Suprapubic skin (tissue), 4 donors: ENCODE data around the gene EEA1. TPM values are rescaled to one million over a fixed set of nuclear protein-coding genes. Genes with fewer than 3 reads are reported as not detected.

Source experiments
- DNase-seq, 2 donors: peaks; one replicate each; pipeline ENCODE4 v3.0.0-alpha.2; 2019; ENCODE audit warnings: low spot score in 2 of 2
- H3K27ac ChIP-seq: fragments of 200-600 bp; sonication (generic); one replicate; pipeline ENCODE4 v1.5.1; 2019
- H3K27me3 ChIP-seq: fragments of 200-600 bp; sonication (generic); one replicate; pipeline ENCODE4 v1.5.1; 2019
- H3K36me3 ChIP-seq: fragments of 200-600 bp; sonication (generic); one replicate; pipeline ENCODE4 v1.5.1; 2019
- H3K4me1 ChIP-seq: fragments of 200-600 bp; sonication (generic); one replicate; pipeline ENCODE4 v1.5.1; 2019
- H3K4me3 ChIP-seq: fragments of 200-600 bp; sonication (generic); one replicate; pipeline ENCODE4 v1.5.1; 2019; ENCODE audit warnings: mild to moderate bottlenecking
- H3K9me3 ChIP-seq: fragments of 200-600 bp; sonication (generic); one replicate; pipeline ENCODE4 v1.5.1; 2019
- EP300 ChIP-seq: sonication (generic); formaldehyde crosslinking; IDR thresholded peaks from one replicate; pipeline ENCODE4 v1.6.1; 2017; ENCODE audit warnings: antibody characterized with exemption
- POLR2A ChIP-seq, 2 donors: fragments of 450-650 bp; IDR thresholded peaks; one replicate each; pipeline ENCODE4 v1.6.1; 2017; ENCODE audit warnings: antibody characterized with exemption in 2 of 2, mild to moderate bottlenecking in 2 of 2, moderate library complexity in 2 of 2
- POLR2AphosphoS5 ChIP-seq, 3 donors: sonication (generic); formaldehyde crosslinking; IDR thresholded peaks; one replicate each; pipeline ENCODE4 v1.6.1; 2017; ENCODE audit warnings: antibody characterized with exemption in 3 of 3
- WGBS: methylation state at CpG from one replicate; pipeline ENCODE4 v1.1.5; 2018; 5-methylcytosine and 5-hydroxymethylcytosine counted together
- total RNA-seq, 4 donors: library from RNA; depleted of rRNA; stranded (reverse); fragments of >200 nt; gene quantifications; one replicate each; pipeline ENCODE4 v1.1.0, GENCODE V29; 2016
- TF ChIP-seq, protein P1 (sequence below), 2 donors: fragments of 200-600 bp in 1 of 2; fragments of 450-650 bp in 1 of 2; sonication (generic) in 1 of 2; IDR thresholded peaks; one replicate each; pipeline ENCODE4 v1.5.1; 2016 to 2019; ENCODE audit warnings: antibody characterized with exemption in 2 of 2, mild to moderate bottlenecking in 1 of 2, moderate library complexity in 1 of 2

The EEA1 gene
- total RNA-seq, 4 donors from 2014 or later, result 17.9 to 55.0 (median 23.2) TPM

DNA sequence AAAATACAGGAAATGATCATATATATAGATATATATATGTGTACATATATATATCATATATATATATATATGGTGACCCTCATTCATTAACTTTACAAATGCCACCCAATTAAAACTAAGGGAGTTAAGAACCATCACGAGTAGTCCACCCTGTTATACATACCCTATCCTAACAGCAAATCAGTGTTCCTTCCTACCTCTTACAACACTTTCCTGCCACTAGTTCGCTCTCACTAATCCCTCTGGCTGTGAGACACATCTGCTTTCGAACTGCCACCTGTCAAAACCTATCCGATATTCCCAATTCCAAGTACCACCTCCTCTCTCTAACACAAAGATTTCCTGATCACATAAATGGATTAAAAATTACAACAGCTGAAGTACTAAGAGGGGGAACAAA is 100.5 kb downstream of the EEA1 start:
- H3K4me3 ChIP-seq, result no peak overlapping the region
- peaks cover 39% of the 10 kb centered on the region for H3K36me3 ChIP-seq
- TF ChIP-seq, protein P1, sequence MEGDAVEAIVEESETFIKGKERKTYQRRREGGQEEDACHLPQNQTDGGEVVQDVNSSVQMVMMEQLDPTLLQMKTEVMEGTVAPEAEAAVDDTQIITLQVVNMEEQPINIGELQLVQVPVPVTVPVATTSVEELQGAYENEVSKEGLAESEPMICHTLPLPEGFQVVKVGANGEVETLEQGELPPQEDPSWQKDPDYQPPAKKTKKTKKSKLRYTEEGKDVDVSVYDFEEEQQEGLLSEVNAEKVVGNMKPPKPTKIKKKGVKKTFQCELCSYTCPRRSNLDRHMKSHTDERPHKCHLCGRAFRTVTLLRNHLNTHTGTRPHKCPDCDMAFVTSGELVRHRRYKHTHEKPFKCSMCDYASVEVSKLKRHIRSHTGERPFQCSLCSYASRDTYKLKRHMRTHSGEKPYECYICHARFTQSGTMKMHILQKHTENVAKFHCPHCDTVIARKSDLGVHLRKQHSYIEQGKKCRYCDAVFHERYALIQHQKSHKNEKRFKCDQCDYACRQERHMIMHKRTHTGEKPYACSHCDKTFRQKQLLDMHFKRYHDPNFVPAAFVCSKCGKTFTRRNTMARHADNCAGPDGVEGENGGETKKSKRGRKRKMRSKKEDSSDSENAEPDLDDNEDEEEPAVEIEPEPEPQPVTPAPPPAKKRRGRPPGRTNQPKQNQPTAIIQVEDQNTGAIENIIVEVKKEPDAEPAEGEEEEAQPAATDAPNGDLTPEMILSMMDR (IDR thresholded peaks at IDR 0.05), result no peak
- TF ChIP-seq POLR2A (IDR thresholded peaks at IDR 0.05) (no peak), EP300 (no peak), POLR2AphosphoS5 (IDR thresholded peaks at IDR 0.05) (no peak)
- no peaks in the 10 kb centered on the region for H3K9me3 ChIP-seq
- H3K27ac ChIP-seq, result no peak overlapping the region
- H3K27me3 ChIP-seq, result no peaks in the 10 kb centered on the region
- no peak for DNase-seq
- H3K4me1 ChIP-seq, result no peaks in the 10 kb centered on the region
- WGBS, result 91% methylated on average over 4 of the region's 4 CpGs

DNA sequence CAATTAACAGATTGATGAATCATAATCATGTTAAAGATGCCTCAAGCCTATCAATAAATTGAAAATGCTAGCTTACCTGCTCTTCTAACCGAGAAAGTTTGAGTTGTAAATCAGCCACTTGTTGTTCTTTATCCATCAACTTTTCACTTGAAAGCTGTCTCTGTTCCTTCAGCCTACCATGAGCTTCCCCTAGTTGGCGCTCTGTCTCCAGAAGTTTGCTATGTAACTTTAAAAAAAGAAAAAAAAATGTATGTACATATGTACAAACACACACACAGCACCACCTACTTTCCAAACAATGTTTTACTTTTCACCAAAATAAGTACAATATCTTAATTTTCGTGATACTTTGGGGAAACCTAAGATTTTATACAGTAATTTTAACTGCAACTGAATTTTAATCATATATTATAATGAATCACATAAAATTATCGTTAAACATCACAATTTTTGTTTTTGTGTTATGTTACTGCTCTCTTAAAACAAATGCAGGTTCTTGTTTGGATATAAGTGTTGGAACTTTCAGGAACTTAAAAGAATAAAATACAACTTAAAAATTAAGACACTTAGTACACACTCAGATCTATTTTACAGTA is 101.2 kb downstream of the EEA1 start:
- no peaks in the 10 kb centered on the region for H3K27me3 ChIP-seq
- WGBS, result 77% methylated on average over 4 of the region's 4 CpGs
- no peaks in the 10 kb centered on the region for H3K4me1 ChIP-seq
- no peak for TF ChIP-seq POLR2A (IDR thresholded peaks at IDR 0.05)
- TF ChIP-seq, protein P1 (IDR thresholded peaks at IDR 0.05), result peak in 1 of 2 donors; percentile 46
- H3K36me3 ChIP-seq, result peaks cover 39% of the 10 kb centered on the region
- H3K4me3 ChIP-seq, result no peak overlapping the region
- H3K9me3 ChIP-seq, result no peaks in the 10 kb centered on the region
- no peak for DNase-seq
- no peak overlapping the region for H3K27ac ChIP-seq

DNA sequence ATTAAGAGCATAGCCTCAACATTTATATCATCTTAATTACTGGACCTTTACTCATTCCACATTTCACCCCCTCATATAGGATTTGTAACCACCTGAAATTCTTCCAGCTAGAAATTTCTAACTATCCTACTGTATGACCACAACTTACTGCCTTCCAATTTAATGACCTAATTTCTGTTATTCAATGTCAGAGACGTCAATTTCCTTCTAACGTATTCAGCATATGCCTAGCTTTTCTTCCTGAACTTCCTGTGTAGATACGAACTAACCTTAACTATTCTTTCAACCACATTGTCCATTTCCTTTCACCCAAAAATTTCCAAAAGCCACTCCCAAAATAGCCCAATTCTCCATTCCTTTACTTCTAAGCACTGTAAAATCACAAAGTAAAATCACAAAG is 108.0 kb downstream of the EEA1 start:
- H3K36me3 ChIP-seq, result peaks cover 54% of the 10 kb centered on the region
- no peak overlapping the region for H3K27ac ChIP-seq
- no peaks in the 10 kb centered on the region for H3K9me3 ChIP-seq
- no peak for DNase-seq
- no peaks in the 10 kb centered on the region for H3K27me3 ChIP-seq
- TF ChIP-seq, protein P1 (IDR thresholded peaks at IDR 0.05), result no peak
- TF ChIP-seq POLR2AphosphoS5 (IDR thresholded peaks at IDR 0.05) (no peak), EP300 (no peak), POLR2A (IDR thresholded peaks at IDR 0.05) (no peak)
- no peak overlapping the region for H3K4me3 ChIP-seq
- WGBS, result 84% methylated on average over 3 of the region's 3 CpGs
- H3K4me1 ChIP-seq, result no peaks in the 10 kb centered on the region

DNA sequence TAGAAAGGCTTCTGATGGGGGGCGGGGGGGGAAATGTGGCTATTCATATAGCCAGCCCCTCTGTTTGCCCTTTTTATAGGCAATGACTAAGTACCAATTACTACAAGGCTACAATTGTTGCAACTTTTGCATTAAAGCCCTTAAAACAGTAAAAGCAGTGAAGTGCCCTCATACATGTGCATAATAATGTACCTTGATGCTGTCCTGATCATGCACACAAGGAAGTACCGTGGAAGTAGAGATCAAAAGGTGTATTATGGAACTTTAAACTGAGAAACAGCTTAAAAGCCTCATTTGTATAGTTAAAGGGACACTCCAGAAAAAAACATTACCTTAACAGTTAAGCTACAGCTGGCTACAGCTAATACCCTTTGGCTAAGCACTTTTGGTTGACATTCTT is 114.5 kb downstream of the EEA1 start:
- no peak for TF ChIP-seq POLR2A (IDR thresholded peaks at IDR 0.05)
- TF ChIP-seq EP300, result no peak
- TF ChIP-seq POLR2AphosphoS5 (IDR thresholded peaks at IDR 0.05), result no peak
- TF ChIP-seq, protein P1 (IDR thresholded peaks at IDR 0.05), result no peak
- H3K4me3 ChIP-seq, result no peak overlapping the region
- peaks cover 57% of the 10 kb centered on the region for H3K36me3 ChIP-seq
- no peak for DNase-seq
- 94% methylated on average over 2 of the region's 2 CpGs for WGBS
- no peaks in the 10 kb centered on the region for H3K9me3 ChIP-seq
- H3K4me1 ChIP-seq, result no peaks in the 10 kb centered on the region
- no peaks in the 10 kb centered on the region for H3K27me3 ChIP-seq
- H3K27ac ChIP-seq, result no peak overlapping the region

DNA sequence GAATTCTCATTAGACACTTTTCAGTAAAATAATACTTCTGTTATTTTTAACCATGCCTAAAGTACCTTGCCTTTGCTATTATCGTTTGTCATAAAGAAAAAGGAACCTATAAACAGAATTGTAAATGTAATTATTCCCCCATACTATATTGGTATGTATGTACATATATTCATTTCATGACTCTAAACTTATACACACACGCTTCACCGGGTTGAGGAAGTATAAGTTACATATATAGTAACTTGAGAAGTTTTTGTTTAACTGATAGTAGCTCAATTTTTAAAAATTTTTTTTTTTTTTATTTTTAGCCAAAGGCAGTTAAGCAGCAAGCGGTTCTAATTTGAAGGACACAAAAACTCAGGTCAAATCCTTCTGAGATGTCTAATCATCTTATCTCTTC is 118.7 kb downstream of the EEA1 start:
- H3K4me1 ChIP-seq, result no peaks in the 10 kb centered on the region
- no peak overlapping the region for H3K27ac ChIP-seq
- no peak overlapping the region for H3K4me3 ChIP-seq
- H3K36me3 ChIP-seq, result peaks cover 66% of the 10 kb centered on the region
- peaks cover 4% of the 10 kb centered on the region for H3K9me3 ChIP-seq
- no peaks in the 10 kb centered on the region for H3K27me3 ChIP-seq
- 96% methylated on average over 4 of the region's 4 CpGs for WGBS
- DNase-seq, result no peak
- TF ChIP-seq EP300 (no peak), POLR2AphosphoS5 (IDR thresholded peaks at IDR 0.05) (no peak), POLR2A (IDR thresholded peaks at IDR 0.05) (no peak)
- TF ChIP-seq, protein P1 (IDR thresholded peaks at IDR 0.05), result no peak
